Neural crest cell (in vitro differentiated cells): ENCODE data around the gene MGAM2. TPM values are rescaled to one million over a fixed set of nuclear protein-coding genes. Genes with fewer than 3 reads are reported as not detected.
A peak's percentile ranks its signal among the peaks of the same experiment; 100 is the strongest.

Experiments
- DNase-seq: peaks from one replicate; pipeline ENCODE4 v3.0.0; 2021; ENCODE audit warnings: low read depth, mixed read lengths, low spot score
- H3K27ac Mint-ChIP-seq: one replicate; pipeline ENCODE4 v1.8.0; 2021; ENCODE audit warnings: mild to moderate bottlenecking, mixed read lengths; ENCODE audit not compliant: unreplicated experiment
- H3K27me3 Mint-ChIP-seq: 2 replicates; pipeline ENCODE4 v1.8.0; 2021; ENCODE audit warnings: low read depth, mild to moderate bottlenecking, mixed read lengths
- H3K36me3 Mint-ChIP-seq: 2 replicates; pipeline ENCODE4 v1.8.0; 2021; ENCODE audit warnings: low read depth, mild to moderate bottlenecking, mixed read lengths
- H3K4me1 Mint-ChIP-seq: 2 replicates; pipeline ENCODE4 v1.8.0; 2021; ENCODE audit warnings: mixed read lengths
- H3K4me3 Mint-ChIP-seq: one replicate; pipeline ENCODE4 v1.8.0; 2021; ENCODE audit warnings: mild to moderate bottlenecking, mixed read lengths
- H3K9me3 Mint-ChIP-seq: 2 replicates; pipeline ENCODE4 v1.8.0; 2021; ENCODE audit warnings: mixed read lengths
- CTCF ChIP-seq: fragments of 200-600 bp; sonication (generic); conservative IDR thresholded peaks from 2 replicates; pipeline ENCODE4 v1.5.0; 2021; ENCODE audit warnings: antibody characterized with exemption, mild to moderate bottlenecking
- total RNA-seq: library from RNA; stranded (reverse); gene quantifications from 2 replicates; pipeline ENCODE4 v1.2.1, GENCODE V29; 2021

The MGAM2 gene
- total RNA-seq, 1 donor from 2014 or later = 0.07 TPM

GRCh38 chr7:142196066-142196840 is 84.7 kb downstream of the MGAM2 start:
- no peak overlapping the region for H3K4me3 Mint-ChIP-seq
- peaks cover 15% of the 10 kb centered on the region for H3K27me3 Mint-ChIP-seq

GRCh38 chr7:142200206-142200605 is 88.7 kb downstream of the MGAM2 start:
- Mint-ChIP-seq H3K27ac (no peak overlapping the region), H3K4me3 (no peak overlapping the region), H3K4me1 (no peaks in the 10 kb centered on the region), H3K36me3 (no peaks in the 10 kb centered on the region), H3K9me3 (no peaks in the 10 kb centered on the region), H3K27me3 (peaks cover 11% of the 10 kb centered on the region)
- no peak for TF ChIP-seq CTCF
- DNase-seq = no peak

More at GRCh38 chr7:142196066-142196840, 84.7 kb downstream of the MGAM2 start:
- DNase-seq = no peak
- Mint-ChIP-seq H3K9me3 (no peaks in the 10 kb centered on the region), H3K27ac (no peak overlapping the region), H3K4me1 (no peaks in the 10 kb centered on the region), H3K36me3 (no peaks in the 10 kb centered on the region)
- TF ChIP-seq CTCF = no peak

DNA sequence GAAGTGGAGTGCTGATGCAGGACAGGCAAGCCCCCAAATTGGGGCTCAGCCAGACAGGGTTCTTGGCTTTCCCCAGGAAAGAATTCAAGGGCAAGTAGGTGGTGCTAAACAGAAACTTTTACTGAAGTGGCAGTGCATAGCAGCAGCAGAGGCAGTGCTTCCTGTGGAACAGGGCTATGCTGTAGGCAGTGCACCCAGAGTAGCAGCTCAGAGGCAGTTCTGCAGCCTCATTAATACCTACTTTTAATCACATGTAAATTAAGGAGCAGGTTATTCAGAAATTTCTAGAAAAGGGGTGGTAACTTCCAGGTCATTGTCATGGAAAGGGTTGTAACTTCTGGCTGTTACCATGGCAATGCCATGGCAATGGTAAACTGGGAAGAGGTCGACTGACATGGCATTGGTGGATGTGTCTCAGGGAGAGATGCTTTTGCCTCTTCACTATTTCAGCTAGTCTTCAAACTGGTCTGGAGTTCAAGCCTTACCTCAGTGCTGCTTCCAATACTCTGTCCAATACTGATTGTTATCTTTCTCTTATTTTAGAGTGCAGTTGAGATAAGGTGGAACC is 117.1 kb downstream of the MGAM2 start:
- Mint-ChIP-seq H3K9me3 (no peaks in the 10 kb centered on the region), H3K36me3 (no peaks in the 10 kb centered on the region), H3K4me1 (no peaks in the 10 kb centered on the region), H3K27me3 (peaks cover 19% of the 10 kb centered on the region), H3K27ac (no peak overlapping the region), H3K4me3 (no peak overlapping the region)
- no peak for DNase-seq
- TF ChIP-seq CTCF = no peak

- DNase-seq = peak; percentile 3
- H3K27me3 Mint-ChIP-seq = peaks cover 33% of the 10 kb centered on the region
- H3K4me1 Mint-ChIP-seq = no peaks in the 10 kb centered on the region
- no peak overlapping the region for H3K27ac Mint-ChIP-seq
- no peak overlapping the region for H3K4me3 Mint-ChIP-seq
- H3K36me3 Mint-ChIP-seq = no peaks in the 10 kb centered on the region
- TF ChIP-seq CTCF = peak; percentile 29
- H3K9me3 Mint-ChIP-seq = no peaks in the 10 kb centered on the region
Observed at GRCh38 chr7:142231716-142232115, 120.2 kb downstream of the MGAM2 start.

DNA sequence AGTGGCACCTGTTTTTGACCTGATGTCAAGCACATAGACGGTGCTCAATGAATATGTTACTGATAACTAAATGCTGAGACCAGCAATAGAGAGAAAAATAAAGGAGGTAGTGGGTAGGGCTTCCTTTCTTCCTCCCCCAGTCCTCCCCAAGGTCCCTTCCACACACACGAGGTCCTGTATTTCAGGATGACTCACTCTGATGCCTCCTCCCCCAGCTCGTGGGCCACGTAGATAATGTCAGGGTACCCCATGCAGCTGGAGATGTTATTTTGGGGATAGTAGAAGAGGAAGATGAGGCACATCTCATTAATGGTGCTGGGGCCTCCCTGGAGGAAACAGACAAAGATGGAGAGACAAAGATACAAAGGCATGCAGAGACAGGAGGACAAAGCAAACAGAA is 129.0 kb downstream of the MGAM2 start:
- peaks cover 3% of the 10 kb centered on the region for H3K9me3 Mint-ChIP-seq
- no peak for DNase-seq
- H3K27ac Mint-ChIP-seq = no peak overlapping the region
- TF ChIP-seq CTCF = no peak
- peaks cover 35% of the 10 kb centered on the region for H3K27me3 Mint-ChIP-seq
- no peaks in the 10 kb centered on the region for H3K4me1 Mint-ChIP-seq
- no peaks in the 10 kb centered on the region for H3K36me3 Mint-ChIP-seq
- H3K4me3 Mint-ChIP-seq = no peak overlapping the region
